Measurements from ENCODE around the gene TAF12.
"Not testable (repeated sequence)": the region's sequence is repeated elsewhere in the genome, so short reads cannot be mapped to it uniquely, and the experiment has no call there.

TAF12 gene

DNA sequence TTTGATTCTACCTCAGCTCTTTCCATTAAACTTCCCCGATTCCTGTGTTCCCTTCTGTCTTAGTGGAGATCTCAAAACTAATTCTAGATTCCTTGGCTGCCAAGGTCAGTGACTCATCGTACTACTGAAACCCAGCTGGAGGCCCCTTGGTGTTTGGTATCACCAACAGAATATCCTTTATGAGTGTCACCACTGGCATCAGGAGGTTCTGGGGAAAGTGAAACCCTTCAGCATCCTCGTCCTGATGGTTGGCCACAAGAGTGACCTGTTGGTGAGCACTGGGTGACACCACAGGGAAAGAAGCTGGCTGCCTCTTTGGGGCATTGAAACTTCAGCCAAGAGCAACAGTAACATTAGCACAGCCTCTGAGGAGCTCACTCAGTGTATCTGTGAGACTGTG, 41.2 kb downstream of the TAF12 start:
- H3K27ac ChIP-seq = no peak overlapping the region

DNA sequence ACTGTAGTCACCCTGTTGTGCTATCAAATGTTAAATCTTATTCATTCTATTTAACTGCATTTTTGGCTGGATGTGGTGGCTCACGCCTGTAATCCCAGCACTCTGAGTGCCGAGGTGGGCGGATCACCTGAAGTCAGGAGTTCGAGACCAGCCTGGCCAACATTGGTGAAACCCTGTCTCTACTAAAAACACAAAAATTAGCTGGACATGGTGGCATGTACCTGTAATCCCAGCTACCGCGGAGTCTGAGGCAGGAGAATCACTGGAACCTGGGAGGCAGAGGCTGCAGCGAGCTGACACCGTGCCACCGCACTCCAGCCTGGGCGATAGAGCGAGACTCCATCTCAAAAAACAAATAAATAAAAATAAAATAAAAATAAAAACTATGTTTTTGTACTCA, 46.6 kb downstream of the TAF12 start:
- H3K27ac ChIP-seq = not testable (repeated sequence)

More for the DNA sequence above, 41.2 kb downstream of the TAF12 start:
- TF ChIP-seq, protein P1, sequence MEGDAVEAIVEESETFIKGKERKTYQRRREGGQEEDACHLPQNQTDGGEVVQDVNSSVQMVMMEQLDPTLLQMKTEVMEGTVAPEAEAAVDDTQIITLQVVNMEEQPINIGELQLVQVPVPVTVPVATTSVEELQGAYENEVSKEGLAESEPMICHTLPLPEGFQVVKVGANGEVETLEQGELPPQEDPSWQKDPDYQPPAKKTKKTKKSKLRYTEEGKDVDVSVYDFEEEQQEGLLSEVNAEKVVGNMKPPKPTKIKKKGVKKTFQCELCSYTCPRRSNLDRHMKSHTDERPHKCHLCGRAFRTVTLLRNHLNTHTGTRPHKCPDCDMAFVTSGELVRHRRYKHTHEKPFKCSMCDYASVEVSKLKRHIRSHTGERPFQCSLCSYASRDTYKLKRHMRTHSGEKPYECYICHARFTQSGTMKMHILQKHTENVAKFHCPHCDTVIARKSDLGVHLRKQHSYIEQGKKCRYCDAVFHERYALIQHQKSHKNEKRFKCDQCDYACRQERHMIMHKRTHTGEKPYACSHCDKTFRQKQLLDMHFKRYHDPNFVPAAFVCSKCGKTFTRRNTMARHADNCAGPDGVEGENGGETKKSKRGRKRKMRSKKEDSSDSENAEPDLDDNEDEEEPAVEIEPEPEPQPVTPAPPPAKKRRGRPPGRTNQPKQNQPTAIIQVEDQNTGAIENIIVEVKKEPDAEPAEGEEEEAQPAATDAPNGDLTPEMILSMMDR (conservative IDR thresholded peaks at IDR 0.05) = no peak

- TF ChIP-seq, protein P1 (conservative IDR thresholded peaks at IDR 0.05) = no peak
- no peak overlapping the region for H3K27ac ChIP-seq
Measured at GRCh38 chr1:28595412-28596191, 47.3 kb downstream of the TAF12 start.

DNA sequence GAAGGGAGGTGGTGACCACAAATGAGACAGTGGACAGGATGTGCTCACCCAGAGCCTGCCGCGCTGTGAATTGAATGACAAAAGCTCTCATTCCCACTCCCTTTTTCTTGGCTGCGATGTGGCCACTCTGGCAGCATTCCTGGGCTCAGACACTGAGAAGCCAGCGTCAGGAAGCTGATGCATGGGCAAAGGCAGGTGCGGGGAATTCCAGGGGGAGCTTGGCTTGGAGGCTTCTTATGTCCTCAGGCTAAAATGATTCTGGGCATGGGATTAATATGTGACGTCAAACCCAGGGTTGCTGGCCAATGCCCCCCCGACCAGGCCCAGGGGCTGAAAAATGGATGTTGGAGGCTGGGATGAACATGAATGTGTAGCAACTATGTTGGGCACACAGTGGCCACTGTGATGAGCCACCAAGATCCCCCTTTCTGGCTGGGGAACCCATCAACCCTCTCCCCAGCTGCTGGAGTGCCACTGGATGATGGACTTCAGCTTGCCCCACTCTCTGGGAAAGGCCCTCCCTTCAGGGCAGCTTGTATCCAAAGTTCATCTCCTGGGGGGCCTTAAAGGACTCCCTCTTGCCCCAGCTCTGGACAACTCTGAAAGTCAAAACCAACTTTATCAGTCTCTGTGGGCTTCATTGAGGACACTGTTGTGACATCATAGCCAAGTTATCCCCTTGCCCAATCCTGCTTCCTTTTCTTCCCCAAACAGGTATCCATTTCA, 48.0 kb downstream of the TAF12 start:
- not testable (repeated sequence) for H3K27ac ChIP-seq

GRCh38 chr1:28593988-28594356, 48.9 kb downstream of the TAF12 start:
- not testable (repeated sequence) for H3K27ac ChIP-seq

- TF ChIP-seq, protein P1 (conservative IDR thresholded peaks at IDR 0.05) = no peak
Measured at GRCh38 chr1:28592321-28593071, 50.4 kb downstream of the TAF12 start.

DNA sequence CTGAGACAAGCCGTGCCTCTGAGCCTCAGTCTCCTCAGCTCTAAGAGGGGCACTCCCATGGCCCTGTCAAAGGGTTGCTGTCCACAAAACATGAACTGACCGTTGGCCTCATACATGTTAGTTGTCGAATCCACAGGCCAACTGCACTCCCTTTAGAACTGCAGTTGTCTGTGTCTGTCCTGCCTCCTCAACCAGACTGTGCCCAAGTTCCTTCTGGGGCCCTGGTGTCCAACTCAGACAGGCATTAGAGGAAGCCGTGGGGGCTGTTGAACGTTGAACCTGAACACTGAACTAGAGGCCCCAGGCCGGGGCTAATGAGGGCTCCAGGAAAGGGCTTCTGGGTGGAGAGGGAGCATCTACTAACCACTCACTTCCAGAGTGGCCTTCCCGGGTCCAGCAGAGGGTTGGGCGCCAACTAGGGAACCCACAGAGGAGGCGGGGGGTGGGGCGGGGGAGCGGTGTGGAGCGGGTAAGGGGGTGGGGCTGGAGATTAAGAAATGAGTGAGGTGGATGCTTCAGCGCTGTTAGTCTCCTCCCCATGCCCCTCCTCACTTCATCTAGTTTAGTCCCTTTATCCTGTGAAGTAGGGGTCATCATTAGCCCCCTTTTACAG, 51.1 kb downstream of the TAF12 start, which contains the start of gene RAB42:
Gene RAB42, plus strand, starts transcription at position 558 of the 613 bp plus-strand sequence. CDS start 247 bp downstream, outside the sequence.
- peak within 1 kb of the TSS; percentile 18; the same call in 1 of the 2 replicates for H3K27ac ChIP-seq
- TF ChIP-seq, protein P1 (conservative IDR thresholded peaks at IDR 0.05) = no peak

More at GRCh38 chr1:28592321-28593071, 50.4 kb downstream of the TAF12 start:
- peak overlapping the region; percentile 18; the same call in 1 of the 2 replicates for H3K27ac ChIP-seq

DNA sequence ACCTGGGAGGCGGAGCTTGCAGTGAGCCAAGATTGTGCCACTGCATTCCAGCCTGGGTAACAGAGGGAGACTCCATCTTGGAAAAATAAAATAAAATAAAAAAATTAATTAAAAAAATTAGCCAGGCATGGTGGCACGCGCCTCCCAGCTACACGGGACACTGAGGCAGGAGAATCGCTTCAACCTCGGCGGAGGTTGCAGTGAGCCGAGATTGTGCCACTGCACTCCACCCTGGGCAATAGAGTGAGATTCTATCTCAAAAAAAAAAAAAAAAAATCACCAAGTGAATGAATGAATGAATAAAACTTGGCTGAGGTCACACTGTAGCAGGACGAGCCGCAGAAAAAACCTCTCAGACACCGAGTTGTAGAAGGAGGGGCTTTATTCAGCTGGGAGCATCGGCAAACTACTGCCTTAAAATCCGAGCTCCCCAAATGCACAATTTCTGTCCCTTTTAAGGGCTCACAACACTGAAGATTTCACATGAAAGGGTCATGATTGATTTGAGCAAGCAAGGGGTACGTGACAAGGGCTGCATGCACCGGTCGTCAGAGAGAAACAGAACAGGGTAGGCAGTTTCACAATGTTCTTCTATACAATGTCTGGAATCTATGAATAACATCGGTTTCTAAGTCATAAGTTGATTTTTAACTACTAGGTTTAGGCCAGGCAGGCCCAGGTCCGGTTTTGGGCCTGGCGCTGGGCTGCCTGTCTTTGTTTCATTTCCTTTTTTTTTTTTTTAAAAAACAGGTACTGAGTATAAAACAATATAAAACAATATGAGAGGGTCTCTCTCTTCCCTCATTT, 56.1 kb downstream of the TAF12 start:
- not testable (repeated sequence) for H3K27ac ChIP-seq

DNA sequence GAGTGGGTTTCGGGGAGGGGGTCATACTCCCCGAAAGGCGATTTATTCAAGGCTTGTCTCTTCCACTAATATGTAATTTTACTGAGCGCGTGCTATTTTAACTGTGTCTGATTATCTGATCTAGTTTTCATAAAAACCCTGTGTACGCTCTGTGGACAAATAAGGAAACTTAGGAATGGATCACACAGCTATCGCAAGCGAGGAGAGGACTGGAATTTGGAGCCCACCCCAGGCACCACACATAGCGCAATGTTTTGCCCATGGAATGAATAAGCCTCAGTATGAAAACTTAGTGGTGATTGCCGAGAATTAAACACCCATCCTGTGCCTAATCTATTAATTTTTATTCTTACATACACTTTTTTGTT, 60.6 kb downstream of the TAF12 start:
- peak overlapping the region; percentile 85 for H3K27ac ChIP-seq
- TF ChIP-seq, protein P1 (conservative IDR thresholded peaks at IDR 0.05) = no peak
